Adipocyte (in vitro differentiated cells): Measurements from ENCODE around the gene PMP22.
"Not testable (repeated sequence)": the region's sequence is repeated elsewhere in the genome, so short reads cannot be mapped to it uniquely, and the experiment has no call there.

Source experiments
- DNase-seq: peaks from one replicate; pipeline ENCODE4 v3.0.0-alpha.2; 2015; ENCODE audit warnings: low read depth
- H3K27me3 ChIP-seq: replicated peaks from 2 replicates; pipeline ENCODE4 v1.7.0; 2013; ENCODE audit warnings: mild to moderate bottlenecking, low read length, moderate library complexity; ENCODE audit not compliant: control insufficient read depth, insufficient read depth
- H3K36me3 ChIP-seq: 2 replicates; pipeline ENCODE4 v1.7.0; 2013; ENCODE audit warnings: low read length, mild to moderate bottlenecking, moderate library complexity; ENCODE audit not compliant: control insufficient read depth, insufficient read depth, severe bottlenecking
- H3K4me1 ChIP-seq: 2 replicates; pipeline ENCODE4 v1.7.0; 2013; ENCODE audit warnings: mild to moderate bottlenecking, low read length, moderate library complexity; ENCODE audit not compliant: control insufficient read depth, insufficient read depth
- H3K4me3 ChIP-seq: 2 replicates; pipeline ENCODE4 v1.7.0; 2013; ENCODE audit warnings: mild to moderate bottlenecking, low read length, moderate library complexity
- H3K9ac ChIP-seq: 2 replicates; pipeline ENCODE4 v1.7.0; 2013; ENCODE audit warnings: mild to moderate bottlenecking, low read length, moderate library complexity
- H3K9me3 ChIP-seq: 2 replicates; pipeline ENCODE4 v1.7.0; 2013; ENCODE audit warnings: mild to moderate bottlenecking, low read length, moderate library complexity; ENCODE audit not compliant: control insufficient read depth

The PMP22 gene

DNA sequence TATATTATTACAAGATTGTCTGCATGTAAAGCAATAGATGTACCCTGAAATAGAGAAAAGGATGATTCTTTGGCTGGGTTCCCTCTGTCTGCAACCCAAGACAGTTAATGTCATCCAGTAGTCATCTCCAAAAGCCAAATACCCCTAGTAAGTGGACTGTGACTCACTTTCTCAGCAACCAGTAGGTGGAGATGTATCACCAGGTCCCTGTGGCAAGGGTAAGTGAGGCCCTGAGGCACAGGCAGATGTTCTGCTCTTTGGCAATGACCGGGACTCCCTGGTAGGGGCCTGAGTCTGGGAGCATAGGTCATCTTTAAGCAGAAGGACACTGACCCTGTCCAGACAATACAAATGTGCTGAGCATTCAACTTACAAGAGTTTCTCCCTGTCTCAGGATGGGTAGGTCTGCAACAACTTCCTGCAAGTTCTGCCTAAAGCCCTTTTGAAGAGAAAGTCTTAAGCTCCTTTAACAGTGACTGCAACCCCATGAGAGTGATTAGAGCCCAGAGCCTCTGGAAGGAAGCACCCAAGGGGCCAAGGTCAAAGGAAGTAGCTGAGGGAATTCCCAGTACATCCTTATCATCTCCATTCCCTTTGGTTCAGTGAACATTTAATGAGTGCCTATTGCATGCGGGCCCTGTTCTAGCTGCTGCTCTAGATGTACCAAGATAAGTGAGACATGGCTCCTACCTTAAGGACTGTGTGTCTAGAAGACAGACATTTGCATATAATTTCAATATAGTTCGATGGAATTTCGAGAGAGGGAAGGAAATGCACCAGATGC lies 31.9 kb downstream of the PMP22 start:
- Histone ChIP-seq H3K9ac (peak overlapping the region; percentile 19), H3K9me3 (no peaks in the 10 kb centered on the region), H3K36me3 (peaks cover 99% of the 10 kb centered on the region), H3K27me3 (no peaks in the 10 kb centered on the region), H3K4me1 (peaks cover 52% of the 10 kb centered on the region), H3K4me3 (no peak overlapping the region)
- peak; percentile 41 for DNase-seq

GRCh38 chr17:15232517-15232915 lies 32.6 kb downstream of the PMP22 start:
- Histone ChIP-seq H3K9me3 (no peaks in the 10 kb centered on the region), H3K9ac (no peak overlapping the region), H3K27me3 (no peaks in the 10 kb centered on the region), H3K4me3 (no peak overlapping the region), H3K36me3 (peaks cover 99% of the 10 kb centered on the region), H3K4me1 (peaks cover 45% of the 10 kb centered on the region)
- DNase-seq, result no peak

DNA sequence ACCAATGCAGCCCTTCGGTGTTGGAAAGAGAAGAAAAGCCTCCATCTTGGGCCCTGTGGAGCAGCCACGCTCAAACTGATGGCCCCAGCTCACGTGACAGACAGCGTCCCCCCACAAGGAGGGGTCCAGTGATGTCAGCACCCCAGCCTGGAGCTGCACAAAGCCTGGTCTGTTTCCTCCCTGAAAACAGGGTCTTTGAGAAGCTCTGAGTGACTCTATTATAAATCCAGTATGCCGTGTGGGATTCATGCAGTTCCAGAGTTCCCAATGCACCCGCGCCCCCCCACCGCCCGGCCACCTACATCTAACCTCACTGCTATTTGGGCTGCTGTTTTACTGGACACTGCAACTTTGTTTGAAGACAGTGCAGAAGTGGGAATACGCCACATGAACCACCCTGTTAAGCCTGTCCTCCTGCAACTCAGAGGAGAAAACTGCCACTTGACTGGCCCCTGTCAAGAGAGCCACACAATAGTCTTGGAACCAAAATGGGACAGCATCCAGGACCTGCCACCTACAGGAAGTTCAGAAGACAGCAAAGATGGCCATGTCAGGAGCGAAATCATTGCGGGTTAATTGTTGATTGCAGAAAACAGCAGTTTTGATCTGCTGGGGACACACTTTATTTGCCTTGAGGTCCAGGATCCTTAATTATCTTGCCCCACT lies 33.1 kb downstream of the PMP22 start:
- no peak for DNase-seq
- H3K4me1 ChIP-seq, result peaks cover 40% of the 10 kb centered on the region
- H3K4me3 ChIP-seq, result no peak overlapping the region
- peaks cover 94% of the 10 kb centered on the region for H3K36me3 ChIP-seq
- H3K9ac ChIP-seq, result no peak overlapping the region
- no peaks in the 10 kb centered on the region for H3K9me3 ChIP-seq
- no peaks in the 10 kb centered on the region for H3K27me3 ChIP-seq

DNA sequence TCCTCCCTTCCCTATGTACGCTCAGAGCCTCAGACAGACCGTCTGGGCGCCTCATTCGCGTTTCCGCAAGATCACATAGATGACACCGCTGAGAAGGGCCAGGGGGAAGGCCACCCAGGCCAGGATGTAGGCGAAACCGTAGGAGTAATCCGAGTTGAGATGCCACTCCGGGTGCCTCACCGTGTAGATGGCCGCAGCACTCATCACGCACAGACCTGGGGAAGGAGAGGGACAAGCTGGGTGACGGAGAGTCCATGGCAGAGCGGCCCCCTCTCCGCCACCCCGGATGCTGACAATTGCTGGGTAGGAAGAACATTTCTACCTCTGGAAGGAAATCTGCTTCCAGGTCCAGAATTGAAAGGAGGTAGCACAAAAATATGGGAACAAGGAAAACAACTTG lies 34.3 kb downstream of the PMP22 start:
- no peak for DNase-seq
- Histone ChIP-seq H3K9me3 (no peaks in the 10 kb centered on the region), H3K4me3 (no peak overlapping the region), H3K36me3 (peaks cover 83% of the 10 kb centered on the region), H3K4me1 (peaks cover 30% of the 10 kb centered on the region), H3K27me3 (no peaks in the 10 kb centered on the region), H3K9ac (no peak overlapping the region)

- not testable (repeated sequence) for H3K9me3 ChIP-seq, DNase-seq, H3K27me3 ChIP-seq, H3K36me3 ChIP-seq, H3K4me3 ChIP-seq, H3K4me1 ChIP-seq, H3K9ac ChIP-seq
Measured at GRCh38 chr17:15221827-15222226, 43.3 kb downstream of the PMP22 start.

DNA sequence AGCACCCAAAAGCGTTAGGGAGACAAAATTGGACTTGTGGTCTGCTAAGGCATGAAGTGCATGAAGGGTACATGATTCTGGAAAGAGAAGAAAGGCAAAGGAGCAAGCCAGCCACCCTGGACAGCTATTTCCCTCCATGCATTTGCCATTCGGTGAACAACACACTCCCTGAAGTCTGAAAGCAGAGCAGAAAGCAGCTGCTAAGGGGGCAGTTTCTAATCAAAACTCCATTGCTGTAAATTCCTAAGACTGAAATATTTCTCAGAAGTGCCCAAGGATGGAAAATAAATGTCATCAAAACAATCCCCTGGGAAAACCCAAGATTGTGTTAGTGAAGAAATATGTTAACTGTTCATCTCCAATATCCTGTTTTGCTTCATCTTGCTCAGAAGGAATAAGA lies 44.3 kb downstream of the PMP22 start:
- H3K4me1 ChIP-seq, result peaks cover 6% of the 10 kb centered on the region
- H3K36me3 ChIP-seq, result no peaks in the 10 kb centered on the region
- H3K4me3 ChIP-seq, result peak overlapping the region; percentile 8
- H3K27me3 ChIP-seq, result no peaks in the 10 kb centered on the region
- peak; percentile 59 for DNase-seq
- no peaks in the 10 kb centered on the region for H3K9me3 ChIP-seq
- peak overlapping the region; percentile 13 for H3K9ac ChIP-seq

GRCh38 chr17:15216481-15216880 lies 48.6 kb downstream of the PMP22 start:
- no peak overlapping the region for H3K4me3 ChIP-seq
- no peak for DNase-seq
- H3K9ac ChIP-seq, result no peak overlapping the region
- no peaks in the 10 kb centered on the region for H3K27me3 ChIP-seq
- H3K9me3 ChIP-seq, result no peaks in the 10 kb centered on the region
- no peaks in the 10 kb centered on the region for H3K36me3 ChIP-seq
- peaks cover 6% of the 10 kb centered on the region for H3K4me1 ChIP-seq

GRCh38 chr17:15213381-15214087 lies 51.6 kb downstream of the PMP22 start:
- peak; percentile 73 for DNase-seq
- Histone ChIP-seq H3K36me3 (no peaks in the 10 kb centered on the region), H3K9ac (no peak overlapping the region), H3K9me3 (no peaks in the 10 kb centered on the region), H3K27me3 (no peaks in the 10 kb centered on the region), H3K4me3 (no peak overlapping the region), H3K4me1 (no peaks in the 10 kb centered on the region)

DNA sequence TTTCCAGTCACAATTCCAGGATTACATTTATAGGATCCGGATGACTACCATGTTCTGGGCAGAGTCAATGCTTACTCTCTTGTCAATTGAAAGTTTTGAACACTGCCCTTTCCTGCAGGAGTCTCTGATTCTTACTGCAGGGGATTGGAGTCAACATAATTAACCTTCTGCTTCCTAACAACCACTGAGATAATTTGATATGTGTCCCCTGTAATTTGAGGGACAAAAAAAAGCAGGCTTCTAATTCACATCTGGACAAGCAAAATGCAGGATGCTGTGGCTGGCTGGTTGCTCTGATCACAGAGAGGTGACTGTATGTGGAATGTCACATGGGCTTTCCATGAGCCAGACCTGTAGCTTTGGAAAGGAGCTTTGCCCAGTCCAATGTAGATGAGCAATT lies 54.9 kb downstream of the PMP22 start:
- H3K27me3 ChIP-seq, result no peaks in the 10 kb centered on the region

GRCh38 chr17:15203062-15203461 lies 62.1 kb downstream of the PMP22 start:
- peaks cover 27% of the 10 kb centered on the region for H3K9me3 ChIP-seq
- not testable (repeated sequence) for H3K36me3 ChIP-seq, DNase-seq, H3K27me3 ChIP-seq, H3K9ac ChIP-seq, H3K4me1 ChIP-seq, H3K4me3 ChIP-seq

More for the DNA sequence above, 54.9 kb downstream of the PMP22 start:
- Histone ChIP-seq H3K4me3 (no peak overlapping the region), H3K9ac (no peak overlapping the region), H3K9me3 (no peaks in the 10 kb centered on the region), H3K4me1 (no peaks in the 10 kb centered on the region), H3K36me3 (no peaks in the 10 kb centered on the region)
- DNase-seq, result no peak

GRCh38 chr17:15200574-15200973 lies 64.6 kb downstream of the PMP22 start:
- H3K4me3 ChIP-seq, H3K4me1 ChIP-seq, H3K9ac ChIP-seq, H3K36me3 ChIP-seq, DNase-seq, H3K27me3 ChIP-seq: not testable (repeated sequence)
- peaks cover 31% of the 10 kb centered on the region for H3K9me3 ChIP-seq
